ENCODE measurements around the gene PROP1.

DNA sequence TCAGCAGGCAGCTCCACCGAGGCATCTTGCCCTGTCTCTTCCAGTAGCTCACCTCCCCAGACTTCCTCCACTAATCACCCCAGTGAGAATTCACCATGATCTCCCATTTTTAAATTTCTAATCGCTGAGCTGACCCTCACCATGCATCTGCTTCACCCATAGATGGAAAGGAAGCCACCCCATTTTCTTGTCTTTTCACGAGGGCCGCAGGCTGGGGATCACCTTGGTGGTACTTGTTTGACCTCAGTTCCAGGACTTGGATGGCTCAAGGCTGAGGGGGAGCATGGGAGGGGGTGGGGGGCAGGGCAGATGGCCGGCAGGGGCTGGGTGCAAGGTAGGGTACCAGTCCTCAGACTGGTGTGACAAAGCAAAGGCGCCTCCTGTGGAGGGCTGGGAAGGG lies 3.6 kb downstream of the PROP1 start:
- TF ChIP-seq, protein P1, sequence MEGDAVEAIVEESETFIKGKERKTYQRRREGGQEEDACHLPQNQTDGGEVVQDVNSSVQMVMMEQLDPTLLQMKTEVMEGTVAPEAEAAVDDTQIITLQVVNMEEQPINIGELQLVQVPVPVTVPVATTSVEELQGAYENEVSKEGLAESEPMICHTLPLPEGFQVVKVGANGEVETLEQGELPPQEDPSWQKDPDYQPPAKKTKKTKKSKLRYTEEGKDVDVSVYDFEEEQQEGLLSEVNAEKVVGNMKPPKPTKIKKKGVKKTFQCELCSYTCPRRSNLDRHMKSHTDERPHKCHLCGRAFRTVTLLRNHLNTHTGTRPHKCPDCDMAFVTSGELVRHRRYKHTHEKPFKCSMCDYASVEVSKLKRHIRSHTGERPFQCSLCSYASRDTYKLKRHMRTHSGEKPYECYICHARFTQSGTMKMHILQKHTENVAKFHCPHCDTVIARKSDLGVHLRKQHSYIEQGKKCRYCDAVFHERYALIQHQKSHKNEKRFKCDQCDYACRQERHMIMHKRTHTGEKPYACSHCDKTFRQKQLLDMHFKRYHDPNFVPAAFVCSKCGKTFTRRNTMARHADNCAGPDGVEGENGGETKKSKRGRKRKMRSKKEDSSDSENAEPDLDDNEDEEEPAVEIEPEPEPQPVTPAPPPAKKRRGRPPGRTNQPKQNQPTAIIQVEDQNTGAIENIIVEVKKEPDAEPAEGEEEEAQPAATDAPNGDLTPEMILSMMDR (IDR thresholded peaks at IDR 0.05; ENCODE audit: poor library complexity) = no peak
- TF ChIP-seq EZH2phosphoT487 (IDR thresholded peaks at IDR 0.05; ENCODE audit: low read depth, severe bottlenecking, unreplicated experiment) = no peak

Data from hepatocyte (in vitro differentiated cells).